GM10266 (cell line): ENCODE results near the gene ANKRD44.
A peak's percentile ranks its signal among the peaks of the same experiment; 100 is the strongest.

Experiments used
- DNase-seq: peaks from one replicate; pipeline ENCODE4 v3.0.0; 2012; ENCODE audit errors: extremely low spot score
- CTCF ChIP-seq: IDR thresholded peaks from 2 replicates; pipeline ENCODE4 v1.5.1; 2012; ENCODE audit warnings: mild to moderate bottlenecking, low read depth; ENCODE audit not compliant: control insufficient read depth, insufficient read depth; ENCODE audit errors: missing control alignments

ANKRD44 gene

DNA sequence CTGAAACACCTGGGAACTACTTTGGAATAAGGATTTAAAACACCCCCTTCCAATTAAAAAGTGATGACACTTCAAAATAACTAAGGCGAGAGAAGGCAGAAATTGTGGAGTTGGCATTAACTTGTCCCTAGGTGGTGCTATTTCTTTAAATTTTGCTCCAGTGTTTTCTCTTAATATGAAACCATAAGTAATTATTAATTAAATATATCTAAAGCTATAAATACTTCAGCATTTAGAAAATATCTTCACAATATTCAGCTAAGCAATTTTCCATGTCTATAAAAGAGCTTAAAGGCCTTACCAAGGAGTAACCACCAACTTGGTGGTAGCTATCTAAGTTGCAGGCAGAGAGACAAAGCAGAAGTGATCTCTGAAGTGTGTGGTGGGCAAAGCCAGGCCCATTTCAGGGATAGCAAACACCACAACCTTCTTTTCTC is 197.3 kb downstream of the ANKRD44 start:
- peak; percentile 17 for DNase-seq
- TF ChIP-seq CTCF, result peak; percentile 50

DNA sequence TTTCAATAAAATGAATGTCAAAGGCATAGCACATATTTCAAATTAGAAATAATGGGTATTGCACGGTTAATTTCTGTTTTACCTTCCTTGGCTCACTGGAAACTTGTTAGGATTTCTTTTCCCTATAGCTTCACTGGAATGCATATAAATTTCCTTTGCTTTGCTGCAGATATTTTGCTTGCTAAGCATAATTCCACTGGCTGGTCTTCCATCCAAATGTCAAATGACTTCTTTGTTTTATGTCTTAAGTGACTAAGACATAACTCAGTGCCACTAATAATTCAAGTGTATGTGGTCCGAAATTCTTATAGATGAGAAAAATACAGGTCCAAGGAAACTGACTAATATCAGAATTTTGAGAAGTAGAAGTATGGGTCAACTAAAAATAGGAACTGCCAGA is 201.3 kb downstream of the ANKRD44 start:
- DNase-seq, result no peak
- TF ChIP-seq CTCF, result no peak

DNA sequence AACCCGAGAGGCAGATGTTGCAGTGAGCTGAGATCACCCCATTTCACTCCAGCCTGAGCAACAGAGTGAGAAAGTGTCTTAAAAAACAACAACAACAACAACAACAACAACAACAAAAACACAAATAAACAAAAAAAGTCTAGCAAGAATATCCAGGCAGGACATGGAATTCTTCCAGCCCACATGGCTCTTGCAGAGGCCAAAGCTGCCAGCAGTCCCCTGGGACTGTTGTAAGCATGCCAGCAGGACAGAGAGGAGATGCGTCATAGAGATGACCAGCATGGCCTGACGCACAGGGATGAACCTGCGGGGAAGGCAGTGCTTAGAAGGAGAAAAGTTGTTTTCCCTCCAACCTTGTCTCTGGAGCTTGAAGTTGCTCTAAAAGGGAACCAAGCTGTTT is 201.8 kb downstream of the ANKRD44 start:
- no peak for TF ChIP-seq CTCF
- DNase-seq, result no peak

GRCh38 chr2:197107291-197108269 is 203.0 kb downstream of the ANKRD44 start:
- TF ChIP-seq CTCF, result no peak
- DNase-seq, result no peak

DNA sequence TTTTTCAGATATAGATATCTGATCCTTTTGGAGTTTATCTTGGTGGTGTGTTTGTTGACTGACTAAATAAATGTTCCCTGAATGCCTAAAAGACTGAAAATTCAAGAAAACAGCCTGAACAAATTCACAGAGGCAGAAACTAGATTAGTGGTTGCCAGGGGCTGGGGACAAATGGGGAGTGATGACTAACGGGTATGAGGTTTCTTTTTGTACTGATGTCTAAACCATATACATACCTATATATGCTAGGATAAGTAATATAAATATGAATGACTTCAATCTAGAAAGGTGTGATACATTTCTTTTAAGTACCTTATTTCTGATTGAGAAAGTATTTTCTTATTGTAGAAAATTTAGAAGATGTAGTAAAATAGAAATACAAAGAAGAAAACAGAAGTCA is 207.2 kb downstream of the ANKRD44 start:
- DNase-seq, result no peak
- TF ChIP-seq CTCF, result no peak

DNA sequence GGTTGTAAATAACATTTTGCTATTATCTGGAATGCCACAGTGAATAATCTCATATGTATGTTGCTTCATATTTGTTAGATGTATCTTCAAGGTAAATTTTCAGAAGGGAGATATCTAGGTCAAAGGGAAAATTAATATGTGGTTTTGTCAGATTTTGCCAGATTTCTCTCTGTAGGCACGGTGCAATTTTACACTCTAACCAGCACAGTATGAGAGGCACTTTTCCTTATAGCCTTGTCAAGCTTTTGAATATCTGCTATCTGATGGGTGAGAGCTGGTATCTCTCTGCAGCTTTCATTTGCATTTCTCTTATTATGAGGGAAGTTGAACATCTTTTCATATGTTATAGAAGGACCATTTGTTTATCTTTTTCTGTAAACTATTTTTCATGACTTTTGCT is 208.3 kb downstream of the ANKRD44 start:
- no peak for TF ChIP-seq CTCF
- DNase-seq, result no peak

GRCh38 chr2:197101519-197101918 is 209.1 kb downstream of the ANKRD44 start:
- no peak for TF ChIP-seq CTCF
- no peak for DNase-seq
